ENCODE measurements around the gene MACROD2. TPM values are rescaled to one million over a fixed set of nuclear protein-coding genes. Genes with fewer than 3 reads are reported as not detected.

MACROD2 gene
- total RNA-seq, 4 donors from 2014 or later, result 8.7 to 17.8 (median 10.8) TPM

DNA sequence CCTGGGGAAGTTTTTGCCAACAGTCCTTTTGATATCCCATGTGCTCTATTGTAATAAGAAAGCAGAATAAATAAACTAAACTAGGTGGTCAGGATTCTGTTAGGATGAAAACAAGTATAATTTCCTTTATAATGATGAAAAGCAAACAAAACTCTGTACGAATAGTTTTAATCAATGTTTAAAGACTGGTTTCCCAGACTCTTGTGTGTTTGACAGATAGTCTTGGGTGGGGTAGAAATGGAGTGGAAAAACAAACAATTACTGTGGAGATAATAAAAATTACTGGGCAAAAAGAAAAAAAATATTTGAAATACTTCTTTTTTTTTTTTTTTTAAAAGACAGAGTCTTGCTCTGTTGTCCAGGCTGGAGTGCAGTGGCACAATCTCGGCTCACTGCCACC, 494.2 kb downstream of the MACROD2 start:
- no peak for DNase-seq
- no peaks in the 10 kb centered on the region for H3K36me3 ChIP-seq
- no peak overlapping the region for H3K4me3 ChIP-seq (replicated peaks in 1 of 3)
- WGBS, 2 donors, result 44 to 47% methylated on average over 2 of the region's 2 CpGs
- H3K27me3 ChIP-seq, result no peaks in the 10 kb centered on the region
- no peaks in the 10 kb centered on the region for H3K4me1 ChIP-seq
- no peaks in the 10 kb centered on the region for H3K9me3 ChIP-seq
- intact Hi-C loops (cut with DNase I), result no loop called here
- TF ChIP-seq, protein P1, sequence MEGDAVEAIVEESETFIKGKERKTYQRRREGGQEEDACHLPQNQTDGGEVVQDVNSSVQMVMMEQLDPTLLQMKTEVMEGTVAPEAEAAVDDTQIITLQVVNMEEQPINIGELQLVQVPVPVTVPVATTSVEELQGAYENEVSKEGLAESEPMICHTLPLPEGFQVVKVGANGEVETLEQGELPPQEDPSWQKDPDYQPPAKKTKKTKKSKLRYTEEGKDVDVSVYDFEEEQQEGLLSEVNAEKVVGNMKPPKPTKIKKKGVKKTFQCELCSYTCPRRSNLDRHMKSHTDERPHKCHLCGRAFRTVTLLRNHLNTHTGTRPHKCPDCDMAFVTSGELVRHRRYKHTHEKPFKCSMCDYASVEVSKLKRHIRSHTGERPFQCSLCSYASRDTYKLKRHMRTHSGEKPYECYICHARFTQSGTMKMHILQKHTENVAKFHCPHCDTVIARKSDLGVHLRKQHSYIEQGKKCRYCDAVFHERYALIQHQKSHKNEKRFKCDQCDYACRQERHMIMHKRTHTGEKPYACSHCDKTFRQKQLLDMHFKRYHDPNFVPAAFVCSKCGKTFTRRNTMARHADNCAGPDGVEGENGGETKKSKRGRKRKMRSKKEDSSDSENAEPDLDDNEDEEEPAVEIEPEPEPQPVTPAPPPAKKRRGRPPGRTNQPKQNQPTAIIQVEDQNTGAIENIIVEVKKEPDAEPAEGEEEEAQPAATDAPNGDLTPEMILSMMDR (IDR thresholded peaks at IDR 0.05), result no peak
- TF ChIP-seq POLR2A (IDR thresholded peaks at IDR 0.05), result no peak
- no peak overlapping the region for H3K27ac ChIP-seq

DNA sequence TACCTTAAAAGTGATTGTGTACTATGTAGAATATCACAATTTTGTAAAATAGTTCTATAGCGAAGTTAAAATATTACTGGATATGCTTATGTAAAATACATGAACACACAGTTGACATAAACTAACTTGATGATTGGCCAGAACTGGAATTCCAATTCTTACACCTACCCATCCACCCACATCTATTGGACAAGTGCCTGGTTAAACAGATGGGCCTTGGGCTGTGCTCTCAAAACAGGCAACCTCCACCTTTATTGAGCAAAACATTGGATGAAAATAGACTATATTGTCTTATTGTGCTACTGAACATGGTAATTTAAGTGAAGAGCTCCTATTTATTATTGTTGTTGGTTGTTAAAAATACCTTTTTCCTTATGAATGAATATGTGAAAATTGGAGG, 496.1 kb downstream of the MACROD2 start:
- Histone ChIP-seq H3K9me3 (no peaks in the 10 kb centered on the region), H3K27me3 (no peaks in the 10 kb centered on the region), H3K4me3 (replicated peaks in 1 of 3) (no peak overlapping the region), H3K27ac (no peak overlapping the region), H3K4me1 (no peaks in the 10 kb centered on the region), H3K36me3 (no peaks in the 10 kb centered on the region)
- WGBS, 2 donors, result 91 to 97% methylated on average over 1 of the region's 1 CpG
- intact Hi-C loops (cut with DNase I), result no loop called here
- no peak for TF ChIP-seq POLR2A (IDR thresholded peaks at IDR 0.05)
- TF ChIP-seq, protein P1 (IDR thresholded peaks at IDR 0.05), result no peak
- no peak for DNase-seq

DNA sequence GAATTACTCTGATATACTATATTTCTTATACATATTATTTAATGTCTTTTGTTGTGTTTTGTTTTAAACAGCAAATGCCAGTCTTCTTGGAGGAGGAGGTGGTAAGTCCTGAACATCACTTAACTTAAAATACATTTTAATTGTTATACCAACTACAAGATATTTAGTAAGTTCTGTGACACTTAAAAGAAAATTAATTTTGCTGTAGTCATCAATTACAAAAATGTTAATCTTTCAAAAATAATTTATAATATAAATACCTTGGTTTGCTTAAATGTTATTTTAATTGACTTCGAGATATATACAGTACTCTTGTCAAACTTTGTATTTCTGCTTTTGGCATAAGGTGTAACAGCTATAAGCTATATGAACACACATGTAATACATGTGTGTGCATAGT, 498.1 kb downstream of the MACROD2 start:
- Histone ChIP-seq H3K9me3 (no peaks in the 10 kb centered on the region), H3K27ac (no peak overlapping the region), H3K4me3 (replicated peaks in 1 of 3) (no peak overlapping the region), H3K27me3 (no peaks in the 10 kb centered on the region), H3K36me3 (no peaks in the 10 kb centered on the region), H3K4me1 (peaks cover 2 to 6% of the 10 kb centered on the region in 2 donors)
- DNase-seq, result no peak
- intact Hi-C loops (cut with DNase I), result no loop called here
- TF ChIP-seq POLR2A (IDR thresholded peaks at IDR 0.05), result no peak
- TF ChIP-seq, protein P1 (IDR thresholded peaks at IDR 0.05), result no peak
- WGBS, 2 donors, result 86 to 98% methylated on average over 1 of the region's 1 CpG

DNA sequence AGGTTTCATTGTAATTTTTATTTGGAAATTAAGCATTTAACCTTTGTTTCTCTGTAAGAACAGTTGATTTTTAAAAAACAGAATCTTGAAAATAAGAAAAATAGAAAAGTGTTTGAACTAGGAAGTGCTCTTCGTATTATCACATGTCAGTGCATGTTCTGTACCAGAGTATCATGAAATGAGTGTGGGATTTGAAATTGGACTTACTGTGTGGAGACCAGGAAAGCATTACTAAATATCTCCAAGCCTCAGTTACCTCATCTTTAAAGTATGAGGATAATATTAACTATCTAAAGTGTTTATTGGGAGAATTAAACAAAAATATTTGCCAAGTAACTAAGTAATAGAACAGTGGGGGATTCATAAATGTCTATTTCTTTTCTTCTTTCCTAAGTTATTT, 499.0 kb downstream of the MACROD2 start:
- TF ChIP-seq, protein P1 (IDR thresholded peaks at IDR 0.05), result no peak
- TF ChIP-seq POLR2A (IDR thresholded peaks at IDR 0.05), result no peak
- Histone ChIP-seq H3K27ac (no peak overlapping the region), H3K36me3 (no peaks in the 10 kb centered on the region), H3K4me3 (replicated peaks in 1 of 3) (no peak overlapping the region), H3K27me3 (no peaks in the 10 kb centered on the region), H3K9me3 (no peaks in the 10 kb centered on the region), H3K4me1 (peaks cover 10 to 14% of the 10 kb centered on the region in 2 donors)
- 91 to 94% methylated on average over 1 of the region's 1 CpG for WGBS, 2 donors
- intact Hi-C loops (cut with DNase I), result no loop called here
- DNase-seq, result no peak

DNA sequence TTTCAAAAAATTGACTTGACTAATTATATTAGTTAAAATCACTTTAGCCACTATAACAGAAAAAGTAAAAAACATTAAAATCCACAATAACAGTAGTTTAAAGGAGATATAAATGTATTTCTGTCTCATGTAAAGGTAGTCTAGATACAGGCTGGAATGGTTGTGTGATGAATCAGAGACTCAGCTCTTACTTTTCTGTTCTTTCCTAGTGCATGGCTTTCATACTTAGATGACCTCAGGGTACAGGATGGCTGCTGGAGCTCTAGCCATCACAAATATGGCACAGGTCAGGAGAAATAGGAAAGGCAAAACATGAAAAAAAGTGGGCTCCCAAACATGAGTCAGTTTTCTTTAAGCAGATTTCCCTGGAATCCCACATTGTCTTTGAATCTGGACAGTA, 499.8 kb downstream of the MACROD2 start:
- no peak for DNase-seq
- H3K9me3 ChIP-seq, result no peaks in the 10 kb centered on the region
- no peak for TF ChIP-seq POLR2A (IDR thresholded peaks at IDR 0.05)
- TF ChIP-seq, protein P1 (IDR thresholded peaks at IDR 0.05), result no peak
- intact Hi-C loops (cut with DNase I), result no loop called here
- no peak overlapping the region for H3K4me3 ChIP-seq (replicated peaks in 1 of 3)
- no peaks in the 10 kb centered on the region for H3K36me3 ChIP-seq
- peaks cover 10 to 14% of the 10 kb centered on the region in 2 donors for H3K4me1 ChIP-seq
- H3K27ac ChIP-seq, result no peak overlapping the region
- no peaks in the 10 kb centered on the region for H3K27me3 ChIP-seq
